ENCODE data around the gene GJB6.

DNA sequence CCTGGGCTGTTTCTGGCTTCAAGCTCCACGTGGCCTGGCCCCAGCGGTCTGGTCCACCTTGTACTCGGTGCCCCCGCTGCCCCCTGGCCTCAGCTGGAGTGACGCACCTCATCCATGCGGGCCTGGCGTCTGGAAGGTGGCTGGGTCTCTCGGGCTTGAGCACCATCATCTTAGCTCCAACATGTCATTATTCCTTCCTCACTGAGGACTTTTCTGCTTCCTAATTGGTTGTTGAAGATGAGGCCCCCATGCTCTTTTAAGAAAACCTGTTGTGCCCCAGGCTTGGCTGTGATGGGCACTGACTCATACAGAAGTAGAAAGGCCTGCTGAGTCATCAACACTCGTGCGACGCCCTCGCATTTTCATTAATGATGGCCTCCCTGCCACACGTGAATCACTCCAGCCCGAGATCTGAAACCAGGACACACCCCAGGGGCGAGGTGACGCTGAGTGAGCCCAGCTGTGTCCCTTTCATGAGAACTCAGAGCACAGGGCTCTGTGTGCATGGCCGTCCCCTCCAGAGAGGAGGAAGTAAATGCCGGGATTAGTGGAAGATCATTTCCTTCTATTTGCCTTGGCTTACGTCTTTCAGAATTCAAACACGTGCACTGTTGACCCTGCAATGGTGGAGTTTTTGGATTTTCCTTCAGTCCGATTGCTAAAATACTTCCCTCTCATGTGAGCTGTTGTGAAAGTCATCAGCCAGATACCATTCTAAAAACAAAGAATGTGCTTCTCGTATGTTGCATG, 57.3 kb downstream of the GJB6 start:
- TF ChIP-seq TAF1 (conservative IDR thresholded peaks at IDR 0.05) (no peak), FOXA1 (IDR thresholded peaks at IDR 0.05) (no peak), SP1 (IDR thresholded peaks at IDR 0.05) (no peak)
- TF ChIP-seq, protein P1, sequence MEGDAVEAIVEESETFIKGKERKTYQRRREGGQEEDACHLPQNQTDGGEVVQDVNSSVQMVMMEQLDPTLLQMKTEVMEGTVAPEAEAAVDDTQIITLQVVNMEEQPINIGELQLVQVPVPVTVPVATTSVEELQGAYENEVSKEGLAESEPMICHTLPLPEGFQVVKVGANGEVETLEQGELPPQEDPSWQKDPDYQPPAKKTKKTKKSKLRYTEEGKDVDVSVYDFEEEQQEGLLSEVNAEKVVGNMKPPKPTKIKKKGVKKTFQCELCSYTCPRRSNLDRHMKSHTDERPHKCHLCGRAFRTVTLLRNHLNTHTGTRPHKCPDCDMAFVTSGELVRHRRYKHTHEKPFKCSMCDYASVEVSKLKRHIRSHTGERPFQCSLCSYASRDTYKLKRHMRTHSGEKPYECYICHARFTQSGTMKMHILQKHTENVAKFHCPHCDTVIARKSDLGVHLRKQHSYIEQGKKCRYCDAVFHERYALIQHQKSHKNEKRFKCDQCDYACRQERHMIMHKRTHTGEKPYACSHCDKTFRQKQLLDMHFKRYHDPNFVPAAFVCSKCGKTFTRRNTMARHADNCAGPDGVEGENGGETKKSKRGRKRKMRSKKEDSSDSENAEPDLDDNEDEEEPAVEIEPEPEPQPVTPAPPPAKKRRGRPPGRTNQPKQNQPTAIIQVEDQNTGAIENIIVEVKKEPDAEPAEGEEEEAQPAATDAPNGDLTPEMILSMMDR (IDR thresholded peaks at IDR 0.05; ENCODE audit: low read depth, low read length, missing input control): no peak
- TF ChIP-seq, protein P2, sequence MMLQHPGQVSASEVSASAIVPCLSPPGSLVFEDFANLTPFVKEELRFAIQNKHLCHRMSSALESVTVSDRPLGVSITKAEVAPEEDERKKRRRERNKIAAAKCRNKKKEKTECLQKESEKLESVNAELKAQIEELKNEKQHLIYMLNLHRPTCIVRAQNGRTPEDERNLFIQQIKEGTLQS (IDR thresholded peaks at IDR 0.05): no peak

Data from liver (tissue), 3 donors.